ENCODE measurements around the gene GPC6. TPM values are rescaled to one million over a fixed set of nuclear protein-coding genes. Genes with fewer than 3 reads are reported as not detected.

GPC6 gene
- polyA plus RNA-seq, 1 donor from 2014 or later = 9.0 TPM

DNA sequence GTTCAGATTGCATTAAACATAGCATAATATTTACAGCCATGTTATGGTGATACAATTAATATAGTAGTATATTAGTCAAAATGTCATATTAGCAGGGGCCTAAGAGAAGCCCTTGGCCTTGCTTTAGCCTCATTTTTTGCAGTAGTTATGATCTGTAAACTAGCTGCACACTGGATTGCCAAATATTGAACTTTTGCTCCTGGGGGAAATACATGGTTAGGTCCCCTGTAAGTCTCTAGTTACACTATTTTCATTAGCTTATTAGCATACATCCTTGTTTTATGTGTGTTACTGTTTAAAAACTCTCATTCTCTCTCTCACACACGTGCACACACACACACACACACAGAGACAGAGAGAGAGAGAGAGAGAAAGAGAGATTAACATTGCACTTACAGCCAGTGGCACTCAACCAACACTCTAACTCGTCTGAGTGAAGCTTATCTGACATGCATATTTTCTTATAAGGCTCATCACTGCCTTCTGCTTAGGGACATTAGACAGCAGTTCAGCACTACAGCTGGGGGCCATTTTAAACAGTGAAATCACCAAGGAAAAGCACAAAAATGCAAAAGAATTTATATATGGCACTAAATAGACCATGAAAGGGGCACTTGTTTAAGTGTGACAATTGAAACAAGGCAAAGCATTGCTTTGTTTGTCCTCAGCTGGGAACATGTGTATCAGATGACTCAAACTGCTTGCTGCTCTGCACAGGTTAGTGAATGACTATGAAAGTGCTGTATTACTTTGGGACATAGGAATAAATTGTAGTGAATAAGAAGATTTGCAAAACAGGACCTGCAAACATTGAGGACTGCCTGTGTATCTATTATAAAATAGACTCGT is 278.7 kb downstream of the GPC6 start:
- no peaks in the 10 kb centered on the region for H3F3A ChIP-seq (ENCODE audit: insufficient read depth, low read length, poor library complexity, severe bottlenecking)
- no peak overlapping the region for H3K27ac ChIP-seq (ENCODE audit: low read length)

GRCh38 chr13:93511011-93511410 is 284.4 kb downstream of the GPC6 start:
- H3K4me2 ChIP-seq (ENCODE audit: low read length) = no peak overlapping the region
- H4K20me1 ChIP-seq (ENCODE audit: insufficient read depth) = no peaks in the 10 kb centered on the region
- H3K27me3 ChIP-seq (ENCODE audit: insufficient read depth, low read depth, low read length) = no peaks in the 10 kb centered on the region
- no peaks in the 10 kb centered on the region for H3F3A ChIP-seq (ENCODE audit: insufficient read depth, low read length, poor library complexity, severe bottlenecking)
- no peak overlapping the region for H2AFZ ChIP-seq (ENCODE audit: low read depth, low read length)
- H3K36me3 ChIP-seq (ENCODE audit: insufficient read depth, low read length) = no peaks in the 10 kb centered on the region
- no peak overlapping the region for H3K27ac ChIP-seq (ENCODE audit: low read length)
- no peaks in the 10 kb centered on the region for H3K9me3 ChIP-seq (ENCODE audit: low read length)
- H3K4me3 ChIP-seq (ENCODE audit: low read length) = no peak overlapping the region
- no peaks in the 10 kb centered on the region for H3K79me2 ChIP-seq (replicated peaks; ENCODE audit: insufficient read depth, low read length)
- no peak overlapping the region for H3K9ac ChIP-seq (ENCODE audit: low read length)
- no peaks in the 10 kb centered on the region for H3K9me2 ChIP-seq (ENCODE audit: insufficient read depth, low read length)
- TF ChIP-seq, protein P1, sequence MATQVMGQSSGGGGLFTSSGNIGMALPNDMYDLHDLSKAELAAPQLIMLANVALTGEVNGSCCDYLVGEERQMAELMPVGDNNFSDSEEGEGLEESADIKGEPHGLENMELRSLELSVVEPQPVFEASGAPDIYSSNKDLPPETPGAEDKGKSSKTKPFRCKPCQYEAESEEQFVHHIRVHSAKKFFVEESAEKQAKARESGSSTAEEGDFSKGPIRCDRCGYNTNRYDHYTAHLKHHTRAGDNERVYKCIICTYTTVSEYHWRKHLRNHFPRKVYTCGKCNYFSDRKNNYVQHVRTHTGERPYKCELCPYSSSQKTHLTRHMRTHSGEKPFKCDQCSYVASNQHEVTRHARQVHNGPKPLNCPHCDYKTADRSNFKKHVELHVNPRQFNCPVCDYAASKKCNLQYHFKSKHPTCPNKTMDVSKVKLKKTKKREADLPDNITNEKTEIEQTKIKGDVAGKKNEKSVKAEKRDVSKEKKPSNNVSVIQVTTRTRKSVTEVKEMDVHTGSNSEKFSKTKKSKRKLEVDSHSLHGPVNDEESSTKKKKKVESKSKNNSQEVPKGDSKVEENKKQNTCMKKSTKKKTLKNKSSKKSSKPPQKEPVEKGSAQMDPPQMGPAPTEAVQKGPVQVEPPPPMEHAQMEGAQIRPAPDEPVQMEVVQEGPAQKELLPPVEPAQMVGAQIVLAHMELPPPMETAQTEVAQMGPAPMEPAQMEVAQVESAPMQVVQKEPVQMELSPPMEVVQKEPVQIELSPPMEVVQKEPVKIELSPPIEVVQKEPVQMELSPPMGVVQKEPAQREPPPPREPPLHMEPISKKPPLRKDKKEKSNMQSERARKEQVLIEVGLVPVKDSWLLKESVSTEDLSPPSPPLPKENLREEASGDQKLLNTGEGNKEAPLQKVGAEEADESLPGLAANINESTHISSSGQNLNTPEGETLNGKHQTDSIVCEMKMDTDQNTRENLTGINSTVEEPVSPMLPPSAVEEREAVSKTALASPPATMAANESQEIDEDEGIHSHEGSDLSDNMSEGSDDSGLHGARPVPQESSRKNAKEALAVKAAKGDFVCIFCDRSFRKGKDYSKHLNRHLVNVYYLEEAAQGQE (IDR thresholded peaks at IDR 0.05; ENCODE audit: borderline replicate concordance) = no peak
- TF ChIP-seq EP300 (conservative IDR thresholded peaks at IDR 0.05; ENCODE audit: poor library complexity, severe bottlenecking) (no peak), EZH2 (IDR thresholded peaks at IDR 0.05; ENCODE audit: borderline replicate concordance, insufficient read depth, low read length, poor library complexity, severe bottlenecking) (no peak), TAF1 (IDR thresholded peaks at IDR 0.05; ENCODE audit: low read depth) (no peak), RAD21 (conservative IDR thresholded peaks at IDR 0.05) (no peak), MXI1 (conservative IDR thresholded peaks at IDR 0.05; ENCODE audit: poor library complexity, severe bottlenecking) (no peak), SMC3 (conservative IDR thresholded peaks at IDR 0.05; ENCODE audit: poor library complexity) (no peak), POLR2AphosphoS5 (IDR thresholded peaks at IDR 0.05) (no peak)

More for the DNA sequence above, 278.7 kb downstream of the GPC6 start:
- Histone ChIP-seq H3K36me3 (ENCODE audit: insufficient read depth, low read length) (no peaks in the 10 kb centered on the region), H3K79me2 (replicated peaks; ENCODE audit: insufficient read depth, low read length) (peaks cover 3% of the 10 kb centered on the region), H3K9ac (ENCODE audit: low read length) (no peak overlapping the region), H4K20me1 (ENCODE audit: insufficient read depth) (no peaks in the 10 kb centered on the region), H3K4me3 (ENCODE audit: low read length) (no peak overlapping the region), H3K27me3 (ENCODE audit: insufficient read depth, low read depth, low read length) (no peaks in the 10 kb centered on the region), H3K9me2 (ENCODE audit: insufficient read depth, low read length) (no peaks in the 10 kb centered on the region), H3K9me3 (ENCODE audit: low read length) (no peaks in the 10 kb centered on the region), H2AFZ (ENCODE audit: low read depth, low read length) (no peak overlapping the region), H3K4me2 (ENCODE audit: low read length) (no peak overlapping the region)
- TF ChIP-seq RAD21 (conservative IDR thresholded peaks at IDR 0.05) = no peak
- TF ChIP-seq CTCF (IDR thresholded peaks at IDR 0.05; ENCODE audit: poor library complexity, severe bottlenecking) = no peak
- no peak for TF ChIP-seq TAF1 (IDR thresholded peaks at IDR 0.05; ENCODE audit: low read depth)
- TF ChIP-seq EZH2 (IDR thresholded peaks at IDR 0.05; ENCODE audit: borderline replicate concordance, insufficient read depth, low read length, poor library complexity, severe bottlenecking) = no peak
- no peak for TF ChIP-seq POLR2AphosphoS5 (IDR thresholded peaks at IDR 0.05)
- no peak for TF ChIP-seq EP300 (conservative IDR thresholded peaks at IDR 0.05; ENCODE audit: poor library complexity, severe bottlenecking)
- TF ChIP-seq, protein P1 (IDR thresholded peaks at IDR 0.05; ENCODE audit: borderline replicate concordance) = no peak
- TF ChIP-seq MXI1 (conservative IDR thresholded peaks at IDR 0.05; ENCODE audit: poor library complexity, severe bottlenecking) = no peak
- no peak for TF ChIP-seq SMC3 (conservative IDR thresholded peaks at IDR 0.05; ENCODE audit: poor library complexity)

Measured in neural cell (in vitro differentiated cells).